Measurements from ENCODE around the gene MAML3.

MAML3 gene

GRCh38 chr4:139753686-139754085, 400.3 kb downstream of the MAML3 start:
- DNase-seq (ENCODE audit: low read depth), result no peak

DNA sequence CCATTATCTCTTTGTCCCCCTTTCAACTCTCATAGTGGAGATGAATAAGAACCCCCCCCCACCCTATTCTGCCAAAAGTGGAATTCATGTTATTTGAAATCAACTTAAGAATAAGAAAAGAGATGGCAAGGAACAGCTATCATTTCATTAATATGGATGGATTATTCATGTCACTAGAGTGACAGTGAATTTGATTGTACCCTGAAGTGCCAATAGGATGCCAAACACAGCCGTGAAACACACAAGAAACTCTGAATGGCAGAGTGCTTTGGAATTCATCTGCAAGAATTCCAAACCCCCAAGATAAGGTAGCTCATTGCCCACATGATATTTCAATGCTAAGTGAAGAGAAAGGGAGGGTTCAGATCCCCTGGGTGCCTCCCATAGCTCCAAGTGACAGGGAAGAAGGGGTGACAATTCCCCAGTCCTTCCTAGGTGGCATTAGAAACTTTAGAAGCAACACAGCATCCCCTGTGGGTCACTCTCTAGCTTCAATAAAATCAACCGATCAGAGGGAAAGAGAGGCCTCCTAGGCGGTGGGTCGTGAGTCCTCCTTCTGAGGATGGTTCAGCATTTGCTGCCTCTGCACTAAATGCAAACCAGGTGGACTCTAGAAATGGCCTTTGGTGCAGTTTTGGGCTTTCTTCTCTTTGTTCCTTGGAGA, 404.0 kb downstream of the MAML3 start:
- no peak for DNase-seq (ENCODE audit: low read depth)

GRCh38 chr4:139749338-139749737, 404.6 kb downstream of the MAML3 start:
- no peak for DNase-seq (ENCODE audit: low read depth)

GRCh38 chr4:139746431-139747171, 407.4 kb downstream of the MAML3 start:
- no peak for DNase-seq (ENCODE audit: low read depth)

DNA sequence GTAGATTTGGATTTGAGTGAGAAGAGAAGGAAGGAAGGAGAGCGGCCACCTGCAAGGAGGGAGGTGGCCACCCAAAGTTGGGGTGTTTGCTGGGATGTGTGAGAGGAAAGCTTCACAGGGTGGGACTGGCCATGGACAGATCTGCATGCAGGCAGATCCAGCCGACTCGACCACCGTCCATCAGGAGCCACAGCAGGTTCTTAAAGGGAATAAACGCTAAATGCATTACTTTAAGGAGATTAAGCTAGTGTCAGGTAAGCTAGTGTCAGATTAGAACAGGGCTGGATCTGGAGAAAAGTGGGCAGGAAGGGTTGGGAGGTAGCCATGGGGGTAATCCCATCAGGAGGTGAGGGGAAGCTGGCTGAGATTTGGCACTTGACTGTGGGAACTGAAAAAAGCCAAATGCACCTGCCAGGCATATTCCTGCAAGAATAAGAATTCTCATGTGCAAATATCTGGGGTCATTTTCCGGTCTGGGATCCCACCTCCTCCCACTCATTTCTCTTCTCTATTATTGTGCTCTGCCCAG, 408.8 kb downstream of the MAML3 start:
- DNase-seq (ENCODE audit: low read depth), result no peak

- DNase-seq (ENCODE audit: low read depth), result no peak
These were observed 409.8 kb downstream of the MAML3 start for GRCh38 chr4:139744232-139744631.

GRCh38 chr4:139743027-139743426, 411.0 kb downstream of the MAML3 start:
- DNase-seq (ENCODE audit: low read depth), result no peak

- DNase-seq (ENCODE audit: low read depth), result no peak
These were observed 413.4 kb downstream of the MAML3 start for GRCh38 chr4:139740531-139741041.

DNA sequence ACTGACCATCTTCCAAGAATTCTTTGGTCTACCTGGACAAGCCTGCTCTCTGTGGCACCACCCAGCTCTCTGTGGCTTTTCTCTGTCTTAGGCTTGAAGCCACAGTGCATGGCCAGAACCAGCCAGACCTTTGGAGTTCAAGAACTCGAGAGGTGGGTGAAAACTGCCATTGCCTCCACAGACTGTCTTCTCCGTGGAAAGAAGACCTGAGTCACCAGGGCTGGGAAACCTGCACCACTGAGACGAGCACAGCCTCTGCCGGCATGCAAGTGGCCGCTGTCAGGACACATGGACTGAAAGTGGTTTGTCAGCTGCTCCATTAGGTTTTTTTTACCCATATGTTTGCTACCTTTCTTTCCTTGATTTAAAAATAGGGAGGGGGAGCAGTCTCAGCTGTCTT, 413.9 kb downstream of the MAML3 start:
- DNase-seq (ENCODE audit: low read depth), result no peak

- DNase-seq (ENCODE audit: low read depth), result no peak
These were observed 415.0 kb downstream of the MAML3 start for GRCh38 chr4:139738846-139739613.

GRCh38 chr4:139736661-139737060, 417.3 kb downstream of the MAML3 start:
- no peak for DNase-seq (ENCODE audit: low read depth)

DNA sequence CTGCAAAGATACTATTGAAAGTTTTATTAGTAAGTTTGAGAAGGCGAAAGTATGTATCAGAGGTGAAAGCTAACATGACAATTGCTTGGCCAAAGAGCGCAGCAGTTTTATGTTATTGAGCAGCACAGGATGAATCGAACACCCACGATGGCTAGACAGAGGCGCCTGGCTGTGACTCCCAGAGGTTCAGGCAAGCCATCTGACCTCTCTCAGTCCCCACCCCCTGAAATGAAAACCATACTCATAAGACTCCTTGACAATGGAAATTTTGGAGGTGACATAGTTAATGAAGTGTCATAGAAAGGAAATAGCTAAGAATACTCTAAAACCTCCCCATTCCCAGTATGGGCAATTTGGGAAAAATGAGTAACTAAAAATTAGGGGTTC, 417.7 kb downstream of the MAML3 start:
- DNase-seq (ENCODE audit: low read depth), result no peak

DNA sequence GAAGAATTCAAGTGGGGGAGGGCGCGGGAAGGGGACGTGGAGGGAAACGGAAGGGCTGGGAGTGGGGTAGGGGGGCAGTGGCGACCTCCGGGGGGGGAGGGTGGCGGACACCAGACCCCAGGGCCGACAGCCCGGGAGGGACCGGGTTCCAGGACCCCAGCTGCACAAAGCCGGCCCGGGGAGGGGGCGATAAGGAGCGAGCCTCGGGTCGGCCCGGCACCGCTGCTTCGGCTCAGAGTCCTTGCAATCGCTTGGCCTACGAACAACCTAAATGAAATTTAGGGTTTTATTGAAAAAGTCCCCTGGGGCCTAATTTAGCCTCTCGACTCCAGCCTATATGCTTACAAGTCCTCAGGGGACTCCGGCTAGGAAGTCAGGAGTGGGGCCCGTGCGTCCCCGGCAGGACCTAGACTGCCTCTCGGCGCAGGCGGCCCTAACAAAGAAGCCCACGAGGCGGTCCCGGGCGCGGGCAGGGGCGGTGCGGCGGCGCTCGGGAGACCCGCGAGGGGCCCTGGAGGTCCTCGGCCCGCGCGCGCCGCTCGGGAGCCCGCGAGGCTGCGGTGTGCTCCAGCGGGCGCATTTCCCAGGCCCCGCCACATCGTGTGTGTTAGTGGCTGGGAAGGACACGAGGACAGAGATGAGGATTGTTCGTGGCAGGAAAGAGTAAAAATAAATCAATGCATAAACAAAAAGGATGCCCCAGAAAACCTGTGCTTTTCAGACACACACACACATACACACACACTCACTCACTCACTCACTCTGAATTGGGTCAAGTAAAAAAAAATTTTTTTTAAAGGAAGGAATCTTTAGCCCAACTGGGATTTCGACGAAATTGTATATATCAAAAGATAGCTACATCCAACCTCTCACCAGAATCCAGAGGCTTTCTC, 418.4 kb downstream of the MAML3 start:
- DNase-seq (ENCODE audit: low read depth), result no peak

GRCh38 chr4:139734875-139735380, 419.1 kb downstream of the MAML3 start:
- peak; percentile 10 for DNase-seq (ENCODE audit: low read depth)

- DNase-seq (ENCODE audit: low read depth), result no peak
These were observed 419.6 kb downstream of the MAML3 start for GRCh38 chr4:139734201-139734874.

GRCh38 chr4:139732991-139733570, 420.9 kb downstream of the MAML3 start:
- DNase-seq (ENCODE audit: low read depth), result no peak

DNA sequence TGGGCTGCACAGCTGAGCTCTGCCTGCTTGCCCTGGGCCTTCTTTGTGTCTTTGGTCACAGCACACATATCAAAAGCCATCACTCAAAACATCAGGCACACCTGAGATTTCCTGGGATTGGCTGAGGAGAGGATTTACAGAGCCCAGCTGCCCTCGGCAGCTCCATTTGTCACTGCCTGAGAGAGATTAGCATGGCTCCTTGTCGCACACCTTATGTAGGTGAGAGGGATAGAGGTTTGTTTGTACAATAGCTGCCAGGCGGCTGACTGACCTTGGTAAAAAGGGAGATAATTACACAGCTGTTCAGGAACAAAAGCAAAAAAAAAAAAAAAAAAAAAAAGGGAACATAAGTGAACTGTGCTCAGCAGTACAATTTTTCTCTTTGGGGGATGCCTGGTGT, 425.1 kb downstream of the MAML3 start:
- no peak for DNase-seq (ENCODE audit: low read depth)

DNA sequence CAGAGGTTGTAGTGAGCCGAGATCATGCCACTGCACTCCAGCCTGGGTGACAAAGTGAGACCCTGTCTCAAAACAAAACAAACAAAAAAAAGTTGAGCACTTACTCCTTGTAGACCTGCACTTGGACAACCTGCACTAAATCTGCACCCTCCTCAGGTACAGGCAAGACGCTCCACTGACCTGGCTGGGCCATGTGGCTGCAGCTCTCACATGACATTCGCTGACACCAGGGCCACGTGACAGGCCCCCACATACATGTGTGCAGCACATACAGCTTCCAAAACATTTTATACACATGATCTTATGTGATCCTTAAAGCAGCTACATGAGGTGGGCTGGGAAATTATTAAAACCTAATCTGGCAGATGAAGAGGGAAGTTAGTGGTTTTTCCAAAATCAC, 425.8 kb downstream of the MAML3 start:
- DNase-seq (ENCODE audit: low read depth), result no peak

DNA sequence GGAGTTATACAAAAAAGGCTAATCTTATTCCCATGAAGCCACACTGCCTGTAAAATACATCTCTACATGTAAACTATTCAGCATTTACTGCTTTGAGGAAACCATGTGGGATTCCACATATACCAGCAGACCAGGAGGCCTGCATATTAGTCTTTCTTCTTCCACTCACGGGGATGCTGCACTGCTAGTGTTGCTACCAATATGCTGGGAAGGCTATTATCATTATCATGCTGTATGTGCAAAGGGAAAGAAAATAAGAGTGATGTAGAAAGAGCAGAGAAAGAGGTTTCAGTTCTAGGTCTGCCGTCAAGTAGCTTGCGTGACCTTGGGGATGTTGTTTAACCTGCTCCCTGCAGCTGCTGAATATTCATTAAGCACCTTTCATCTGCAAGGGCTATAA, 427.4 kb downstream of the MAML3 start:
- DNase-seq (ENCODE audit: low read depth), result no peak

GRCh38 chr4:139725236-139725635, 428.7 kb downstream of the MAML3 start:
- DNase-seq (ENCODE audit: low read depth), result no peak

All from activated T-helper 1 cell treated with Interleukin-2 at 50 U/mL for 16 hours (primary cell).